ENCODE results near the gene RBM23. TPM values are rescaled to one million over a fixed set of nuclear protein-coding genes. Genes with fewer than 3 reads are reported as not detected.

The RBM23 gene
- total RNA-seq, 1 experiment from 2014 or later = 42.4 TPM

DNA sequence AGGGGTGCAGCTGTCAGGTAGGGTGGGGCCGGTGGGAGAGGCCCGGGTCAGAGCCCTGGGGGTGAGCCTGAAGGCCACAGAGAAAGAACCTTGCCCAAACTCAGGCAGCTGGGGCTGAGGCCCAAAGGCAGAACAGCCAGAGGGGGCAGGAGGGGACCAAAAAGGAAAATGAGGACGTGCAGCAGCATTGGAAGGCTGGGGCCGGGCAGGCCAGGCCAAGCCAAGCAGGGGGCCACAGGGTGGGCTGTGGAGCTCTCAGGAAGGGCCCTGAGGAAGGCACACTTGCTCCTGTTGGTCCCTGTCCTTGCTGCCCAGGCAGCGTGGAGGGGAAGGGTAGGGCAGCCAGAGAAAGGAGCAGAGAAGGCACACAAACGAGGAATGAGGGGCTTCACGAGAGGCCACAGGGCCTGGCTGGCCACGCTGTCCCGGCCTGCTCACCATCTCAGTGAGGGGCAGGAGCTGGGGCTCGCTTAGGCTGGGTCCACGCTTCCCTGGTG lies 72.1 kb downstream of the RBM23 start (continued):
- TF ChIP-seq, protein P1, sequence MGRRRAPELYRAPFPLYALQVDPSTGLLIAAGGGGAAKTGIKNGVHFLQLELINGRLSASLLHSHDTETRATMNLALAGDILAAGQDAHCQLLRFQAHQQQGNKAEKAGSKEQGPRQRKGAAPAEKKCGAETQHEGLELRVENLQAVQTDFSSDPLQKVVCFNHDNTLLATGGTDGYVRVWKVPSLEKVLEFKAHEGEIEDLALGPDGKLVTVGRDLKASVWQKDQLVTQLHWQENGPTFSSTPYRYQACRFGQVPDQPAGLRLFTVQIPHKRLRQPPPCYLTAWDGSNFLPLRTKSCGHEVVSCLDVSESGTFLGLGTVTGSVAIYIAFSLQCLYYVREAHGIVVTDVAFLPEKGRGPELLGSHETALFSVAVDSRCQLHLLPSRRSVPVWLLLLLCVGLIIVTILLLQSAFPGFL (CRISPR knock-in tag; IDR thresholded peaks at IDR 0.05; ENCODE audit: borderline replicate concordance) = no peak
- TF ChIP-seq, protein P2, sequence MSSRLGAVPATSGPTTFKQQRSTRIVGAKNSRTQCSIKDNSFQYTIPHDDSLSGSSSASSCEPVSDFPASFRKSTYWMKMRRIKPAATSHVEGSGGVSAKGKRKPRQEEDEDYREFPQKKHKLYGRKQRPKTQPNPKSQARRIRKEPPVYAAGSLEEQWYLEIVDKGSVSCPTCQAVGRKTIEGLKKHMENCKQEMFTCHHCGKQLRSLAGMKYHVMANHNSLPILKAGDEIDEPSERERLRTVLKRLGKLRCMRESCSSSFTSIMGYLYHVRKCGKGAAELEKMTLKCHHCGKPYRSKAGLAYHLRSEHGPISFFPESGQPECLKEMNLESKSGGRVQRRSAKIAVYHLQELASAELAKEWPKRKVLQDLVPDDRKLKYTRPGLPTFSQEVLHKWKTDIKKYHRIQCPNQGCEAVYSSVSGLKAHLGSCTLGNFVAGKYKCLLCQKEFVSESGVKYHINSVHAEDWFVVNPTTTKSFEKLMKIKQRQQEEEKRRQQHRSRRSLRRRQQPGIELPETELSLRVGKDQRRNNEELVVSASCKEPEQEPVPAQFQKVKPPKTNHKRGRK (CRISPR knock-in tag; IDR thresholded peaks at IDR 0.05; ENCODE audit: borderline replicate concordance) = no peak

DNA sequence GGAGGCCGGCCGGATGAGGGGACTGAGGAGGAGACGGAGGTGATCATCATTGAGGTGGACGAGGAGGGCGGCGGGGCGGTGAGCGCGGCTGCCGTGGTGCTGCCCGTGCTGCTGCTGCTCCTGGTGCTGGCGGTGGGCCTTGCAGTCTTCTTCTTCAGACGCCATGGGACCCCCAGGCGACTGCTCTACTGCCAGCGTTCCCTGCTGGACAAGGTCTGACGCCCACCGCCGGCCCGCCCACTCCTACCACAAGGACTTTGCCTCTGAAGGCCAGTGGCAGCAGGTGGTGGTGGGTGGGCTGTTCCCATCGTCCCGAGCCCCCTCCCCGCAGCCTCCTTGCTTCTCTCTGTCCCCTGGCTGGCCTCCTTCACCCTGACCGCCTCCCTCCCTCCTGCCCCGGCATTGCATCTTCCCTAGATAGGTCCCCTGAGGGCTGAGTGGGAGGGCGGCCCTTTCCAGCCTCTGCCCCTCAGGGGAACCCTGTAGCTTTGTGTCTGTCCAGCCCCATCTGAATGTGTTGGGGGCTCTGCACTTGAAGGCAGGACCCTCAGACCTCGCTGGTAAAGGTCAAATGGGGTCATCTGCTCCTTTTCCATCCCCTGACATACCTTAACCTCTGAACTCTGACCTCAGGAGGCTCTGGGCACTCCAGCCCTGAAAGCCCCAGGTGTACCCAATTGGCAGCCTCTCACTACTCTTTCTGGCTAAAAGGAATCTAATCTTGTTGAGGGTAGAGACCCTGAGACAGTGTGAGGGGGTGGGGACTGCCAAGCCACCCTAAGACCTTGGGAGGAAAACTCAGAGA lies 72.9 kb downstream of the RBM23 start:
- TF ChIP-seq, protein P3, sequence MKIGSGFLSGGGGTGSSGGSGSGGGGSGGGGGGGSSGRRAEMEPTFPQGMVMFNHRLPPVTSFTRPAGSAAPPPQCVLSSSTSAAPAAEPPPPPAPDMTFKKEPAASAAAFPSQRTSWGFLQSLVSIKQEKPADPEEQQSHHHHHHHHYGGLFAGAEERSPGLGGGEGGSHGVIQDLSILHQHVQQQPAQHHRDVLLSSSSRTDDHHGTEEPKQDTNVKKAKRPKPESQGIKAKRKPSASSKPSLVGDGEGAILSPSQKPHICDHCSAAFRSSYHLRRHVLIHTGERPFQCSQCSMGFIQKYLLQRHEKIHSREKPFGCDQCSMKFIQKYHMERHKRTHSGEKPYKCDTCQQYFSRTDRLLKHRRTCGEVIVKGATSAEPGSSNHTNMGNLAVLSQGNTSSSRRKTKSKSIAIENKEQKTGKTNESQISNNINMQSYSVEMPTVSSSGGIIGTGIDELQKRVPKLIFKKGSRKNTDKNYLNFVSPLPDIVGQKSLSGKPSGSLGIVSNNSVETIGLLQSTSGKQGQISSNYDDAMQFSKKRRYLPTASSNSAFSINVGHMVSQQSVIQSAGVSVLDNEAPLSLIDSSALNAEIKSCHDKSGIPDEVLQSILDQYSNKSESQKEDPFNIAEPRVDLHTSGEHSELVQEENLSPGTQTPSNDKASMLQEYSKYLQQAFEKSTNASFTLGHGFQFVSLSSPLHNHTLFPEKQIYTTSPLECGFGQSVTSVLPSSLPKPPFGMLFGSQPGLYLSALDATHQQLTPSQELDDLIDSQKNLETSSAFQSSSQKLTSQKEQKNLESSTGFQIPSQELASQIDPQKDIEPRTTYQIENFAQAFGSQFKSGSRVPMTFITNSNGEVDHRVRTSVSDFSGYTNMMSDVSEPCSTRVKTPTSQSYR (CRISPR knock-in tag; IDR thresholded peaks at IDR 0.05) = no peak
- no peak for TF ChIP-seq GTF2I (CRISPR knock-in tag; conservative IDR thresholded peaks at IDR 0.05)
- ATAC-seq (no peak), DNase-seq (ENCODE audit: low spot score) (no peak)
- ChIA-PET CTCF (interaction anchor here (10.1 kb wide), 1 partner anchor 24 kb away, joined by 280 read pairs; no protein-coding TSS in a partner anchor), POLR2A (no interaction called here)
- Mint-ChIP-seq H3K9me3 (no peaks in the 10 kb centered on the region), H3K4me1 (peaks cover 24% of the 10 kb centered on the region), H3K36me3 (peaks cover 44% of the 10 kb centered on the region), H3K4me3 (no peak overlapping the region), H3K27me3 (ENCODE audit: low read depth) (no peaks in the 10 kb centered on the region), H3K27ac (no peak overlapping the region)

DNA sequence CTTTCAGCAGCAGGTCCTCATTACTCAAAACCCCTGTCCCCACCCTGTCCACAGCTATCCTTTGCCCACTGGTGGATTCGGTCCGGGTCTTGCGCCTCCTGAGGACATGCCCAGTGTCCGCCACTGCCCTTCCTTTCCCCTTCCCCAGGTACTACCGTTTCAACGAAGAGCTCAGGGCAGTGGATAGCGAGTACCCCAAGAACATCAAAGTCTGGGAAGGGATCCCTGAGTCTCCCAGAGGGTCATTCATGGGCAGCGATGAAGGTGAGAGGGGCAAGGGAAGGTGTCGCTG lies 73.9 kb downstream of the RBM23 start:
- CTCF ChIA-PET = interaction anchor here (2.0 kb wide), 1 partner anchor 8 kb away, joined by 10 read pairs; no protein-coding TSS in a partner anchor
- no peaks in the 10 kb centered on the region for H3K27me3 Mint-ChIP-seq (ENCODE audit: low read depth)
- peaks cover 44% of the 10 kb centered on the region for H3K36me3 Mint-ChIP-seq

DNA sequence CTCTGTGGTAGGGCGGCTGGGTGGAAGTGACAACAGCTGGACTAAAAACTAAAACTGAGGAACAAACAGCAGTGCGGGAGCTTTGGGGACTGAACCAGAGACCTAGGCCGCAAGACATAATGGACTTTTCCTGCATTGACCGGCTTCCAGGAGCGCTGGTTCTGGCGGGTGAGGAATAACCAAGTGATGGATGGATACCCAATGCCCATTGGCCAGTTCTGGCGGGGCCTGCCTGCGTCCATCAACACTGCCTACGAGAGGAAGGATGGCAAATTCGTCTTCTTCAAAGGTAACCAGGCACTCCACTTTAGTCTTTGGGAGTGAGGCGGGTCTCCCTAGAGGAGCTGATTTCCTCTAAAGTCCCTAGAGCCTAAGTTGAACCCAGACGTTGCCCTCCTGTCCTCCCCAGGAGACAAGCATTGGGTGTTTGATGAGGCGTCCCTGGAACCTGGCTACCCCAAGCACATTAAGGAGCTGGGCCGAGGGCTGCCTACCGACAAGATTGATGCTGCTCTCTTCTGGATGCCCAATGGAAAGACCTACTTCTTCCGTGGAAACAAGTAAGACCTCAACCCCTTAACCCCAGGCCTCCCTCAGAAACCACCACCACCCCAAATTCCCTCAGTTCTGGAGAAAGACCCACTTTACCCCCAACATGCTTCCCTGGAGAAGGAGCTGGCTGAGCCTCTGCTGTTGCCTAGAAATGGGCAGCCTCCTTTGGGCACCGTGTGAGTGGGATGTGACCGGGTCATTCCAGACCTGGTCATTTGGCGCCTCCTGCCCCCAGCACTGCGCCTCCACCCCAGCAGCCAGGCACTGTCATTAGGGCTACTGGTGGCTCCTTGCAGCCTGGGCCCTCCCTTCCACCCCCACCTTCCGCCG lies 74.5 kb downstream of the RBM23 start:
- ChIA-PET POLR2A (interaction anchor here (0.6 kb wide), 1 partner anchor 31 kb away, joined by 5 read pairs; no protein-coding TSS in a partner anchor), CTCF (interaction anchor here (2.0 kb wide), 1 partner anchor 9 kb away, joined by 10 read pairs; no protein-coding TSS in a partner anchor)
- peaks cover 25% of the 10 kb centered on the region for H3K4me1 Mint-ChIP-seq
- peaks cover 44% of the 10 kb centered on the region for H3K36me3 Mint-ChIP-seq
- H3K27me3 Mint-ChIP-seq (ENCODE audit: low read depth) = no peaks in the 10 kb centered on the region
- H3K27ac Mint-ChIP-seq = no peak overlapping the region
- ATAC-seq (no peak), DNase-seq (ENCODE audit: low spot score) (no peak)
- no peaks in the 10 kb centered on the region for H3K9me3 Mint-ChIP-seq
- H3K4me3 Mint-ChIP-seq = no peak overlapping the region
- TF ChIP-seq EMX1 (CRISPR knock-in tag; IDR thresholded peaks at IDR 0.05) = no peak
- TF ChIP-seq, protein P4, sequence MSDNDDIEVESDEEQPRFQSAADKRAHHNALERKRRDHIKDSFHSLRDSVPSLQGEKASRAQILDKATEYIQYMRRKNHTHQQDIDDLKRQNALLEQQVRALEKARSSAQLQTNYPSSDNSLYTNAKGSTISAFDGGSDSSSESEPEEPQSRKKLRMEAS (CRISPR knock-in tag; IDR thresholded peaks at IDR 0.05) = no peak
- no peak for TF ChIP-seq ZNF396 (CRISPR knock-in tag; IDR thresholded peaks at IDR 0.05; ENCODE audit: borderline replicate concordance)
- TF ChIP-seq SMAD4 (CRISPR knock-in tag; IDR thresholded peaks at IDR 0.05) = no peak
- TF ChIP-seq, protein P5, sequence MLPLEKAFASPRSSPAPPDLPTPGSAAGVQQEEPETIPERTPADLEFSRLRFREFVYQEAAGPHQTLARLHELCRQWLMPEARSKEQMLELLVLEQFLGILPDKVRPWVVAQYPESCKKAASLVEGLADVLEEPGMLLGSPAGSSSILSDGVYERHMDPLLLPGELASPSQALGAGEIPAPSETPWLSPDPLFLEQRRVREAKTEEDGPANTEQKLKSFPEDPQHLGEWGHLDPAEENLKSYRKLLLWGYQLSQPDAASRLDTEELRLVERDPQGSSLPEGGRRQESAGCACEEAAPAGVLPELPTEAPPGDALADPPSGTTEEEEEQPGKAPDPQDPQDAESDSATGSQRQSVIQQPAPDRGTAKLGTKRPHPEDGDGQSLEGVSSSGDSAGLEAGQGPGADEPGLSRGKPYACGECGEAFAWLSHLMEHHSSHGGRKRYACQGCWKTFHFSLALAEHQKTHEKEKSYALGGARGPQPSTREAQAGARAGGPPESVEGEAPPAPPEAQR (CRISPR knock-in tag; IDR thresholded peaks at IDR 0.05) = no peak
- TF ChIP-seq, protein P6, sequence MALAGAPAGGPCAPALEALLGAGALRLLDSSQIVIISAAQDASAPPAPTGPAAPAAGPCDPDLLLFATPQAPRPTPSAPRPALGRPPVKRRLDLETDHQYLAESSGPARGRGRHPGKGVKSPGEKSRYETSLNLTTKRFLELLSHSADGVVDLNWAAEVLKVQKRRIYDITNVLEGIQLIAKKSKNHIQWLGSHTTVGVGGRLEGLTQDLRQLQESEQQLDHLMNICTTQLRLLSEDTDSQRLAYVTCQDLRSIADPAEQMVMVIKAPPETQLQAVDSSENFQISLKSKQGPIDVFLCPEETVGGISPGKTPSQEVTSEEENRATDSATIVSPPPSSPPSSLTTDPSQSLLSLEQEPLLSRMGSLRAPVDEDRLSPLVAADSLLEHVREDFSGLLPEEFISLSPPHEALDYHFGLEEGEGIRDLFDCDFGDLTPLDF (CRISPR knock-in tag; IDR thresholded peaks at IDR 0.05) = no peak
- TF ChIP-seq, protein P7, sequence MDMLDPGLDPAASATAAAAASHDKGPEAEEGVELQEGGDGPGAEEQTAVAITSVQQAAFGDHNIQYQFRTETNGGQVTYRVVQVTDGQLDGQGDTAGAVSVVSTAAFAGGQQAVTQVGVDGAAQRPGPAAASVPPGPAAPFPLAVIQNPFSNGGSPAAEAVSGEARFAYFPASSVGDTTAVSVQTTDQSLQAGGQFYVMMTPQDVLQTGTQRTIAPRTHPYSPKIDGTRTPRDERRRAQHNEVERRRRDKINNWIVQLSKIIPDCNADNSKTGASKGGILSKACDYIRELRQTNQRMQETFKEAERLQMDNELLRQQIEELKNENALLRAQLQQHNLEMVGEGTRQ (CRISPR knock-in tag; IDR thresholded peaks at IDR 0.05) = no peak

More for the DNA sequence above, 73.9 kb downstream of the RBM23 start:
- Mint-ChIP-seq H3K9me3 (no peaks in the 10 kb centered on the region), H3K4me3 (no peak overlapping the region), H3K4me1 (peaks cover 24% of the 10 kb centered on the region), H3K27ac (no peak overlapping the region)
- DNase-seq (ENCODE audit: low spot score) = no peak
- POLR2A ChIA-PET = interaction anchor here (0.6 kb wide), 1 partner anchor 31 kb away, joined by 5 read pairs; no protein-coding TSS in a partner anchor
- TF ChIP-seq, protein P3 (CRISPR knock-in tag; IDR thresholded peaks at IDR 0.05) = no peak
- no peak for ATAC-seq

Data from WTC11 (cell line).